Measurements from ENCODE around the gene SEPTIN10. TPM values are rescaled to one million over a fixed set of nuclear protein-coding genes. Genes with fewer than 3 reads are reported as not detected.

Gene SEPTIN10
- total RNA-seq = 56.4 and 102 TPM in 2 replicates

GRCh38 chr2:109613922-109614714 is at the start of gene SEPTIN10, which contains the start of gene SOWAHC:
TSS of gene SEPTIN10 (minus strand) at chr2:109613966. CDS start at chr2:109613827, 139 bp downstream.
TSS of gene SOWAHC (plus strand) at chr2:109614364. CDS start at chr2:109614490, 126 bp downstream.

Other genes starting within 250 kb of the SEPTIN10 start
- gene SOWAHC, start 398 bp upstream of the SEPTIN10 start, total RNA-seq = 7.4 and 11.1 TPM in 2 replicates
- 56.1 and 62.6 TPM in 2 replicates for gene RGPD5, start 180.3 kb upstream of the SEPTIN10 start, total RNA-seq

Measured in smooth muscle cell of the umbilical artery (primary cell).